ENCODE data around the gene LRRC17. TPM values are rescaled to one million over a fixed set of nuclear protein-coding genes. Genes with fewer than 3 reads are reported as not detected.
"Not testable (repeated sequence)": the region's sequence is repeated elsewhere in the genome, so short reads cannot be mapped to it uniquely, and the experiment has no call there.

LRRC17 gene
- polyA plus RNA-seq, 3 donors: 0.04 TPM; not detected in 2

DNA sequence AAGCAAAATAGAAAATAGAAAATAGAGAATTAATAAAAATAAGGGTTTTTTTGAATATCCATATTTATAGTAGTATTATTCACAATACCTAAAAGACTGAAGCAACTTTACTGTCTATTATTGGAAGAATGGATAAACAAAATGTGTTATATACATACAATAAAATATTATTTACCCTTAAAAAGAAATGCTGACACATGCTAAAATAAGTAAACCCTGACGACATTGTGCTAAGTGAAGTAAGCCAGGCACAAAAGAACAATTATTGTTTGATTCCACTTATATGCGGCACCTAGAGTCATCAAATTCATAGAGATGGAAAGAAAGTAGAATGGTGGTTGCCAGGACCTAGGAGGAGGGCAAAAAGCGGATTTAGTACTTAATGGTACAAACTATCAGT is 39.0 kb downstream of the LRRC17 start:
- Histone ChIP-seq H3K4me2 (replicated peaks; ENCODE audit: extremely low read depth, low read length, poor library complexity, severe bottlenecking) (no peak overlapping the region), H3K79me2 (ENCODE audit: insufficient read depth, low read length) (no peaks in the 10 kb centered on the region), H3K4me1 (ENCODE audit: control insufficient read depth in 1 of 2, insufficient read depth in 2 of 2, low read length in 2 of 2) (peaks cover 16 to 23% of the 10 kb centered on the region in 2 donors), H2AFZ (ENCODE audit: insufficient read depth, low read depth, low read length, poor library complexity, severe bottlenecking) (no peak overlapping the region), H3K9me3 (replicated peaks in 1 of 2; ENCODE audit: control insufficient read depth in 1 of 2, insufficient read depth in 1 of 2, low read length in 2 of 2) (no peaks in the 10 kb centered on the region), H3K36me3 (replicated peaks in 1 of 2; ENCODE audit: control insufficient read depth in 1 of 2, insufficient read depth in 2 of 2, low read length in 2 of 2) (no peaks in the 10 kb centered on the region), H3K4me3 (replicated peaks in 1 of 3; ENCODE audit: low read depth in 2 of 3, low read length in 3 of 3) (no peak overlapping the region), H4K20me1 (ENCODE audit: insufficient read depth, low read length) (no peaks in the 10 kb centered on the region), H3K27ac (ENCODE audit: low read depth in 1 of 2, low read length in 2 of 2) (no peak overlapping the region), H3K9ac (ENCODE audit: insufficient read depth, low read length, poor library complexity, severe bottlenecking) (no peak overlapping the region), H3K27me3 (ENCODE audit: control insufficient read depth in 2 of 2, insufficient read depth in 2 of 2, low read length in 2 of 2) (no peaks in the 10 kb centered on the region)
- no peaks in the 10 kb centered on the region for H3K27me3 Mint-ChIP-seq (ENCODE audit: low read depth in 3 of 3)
- peaks cover 7 to 13% of the 10 kb centered on the region in 2 donors for H3K36me3 Mint-ChIP-seq
- TF ChIP-seq, protein P1, sequence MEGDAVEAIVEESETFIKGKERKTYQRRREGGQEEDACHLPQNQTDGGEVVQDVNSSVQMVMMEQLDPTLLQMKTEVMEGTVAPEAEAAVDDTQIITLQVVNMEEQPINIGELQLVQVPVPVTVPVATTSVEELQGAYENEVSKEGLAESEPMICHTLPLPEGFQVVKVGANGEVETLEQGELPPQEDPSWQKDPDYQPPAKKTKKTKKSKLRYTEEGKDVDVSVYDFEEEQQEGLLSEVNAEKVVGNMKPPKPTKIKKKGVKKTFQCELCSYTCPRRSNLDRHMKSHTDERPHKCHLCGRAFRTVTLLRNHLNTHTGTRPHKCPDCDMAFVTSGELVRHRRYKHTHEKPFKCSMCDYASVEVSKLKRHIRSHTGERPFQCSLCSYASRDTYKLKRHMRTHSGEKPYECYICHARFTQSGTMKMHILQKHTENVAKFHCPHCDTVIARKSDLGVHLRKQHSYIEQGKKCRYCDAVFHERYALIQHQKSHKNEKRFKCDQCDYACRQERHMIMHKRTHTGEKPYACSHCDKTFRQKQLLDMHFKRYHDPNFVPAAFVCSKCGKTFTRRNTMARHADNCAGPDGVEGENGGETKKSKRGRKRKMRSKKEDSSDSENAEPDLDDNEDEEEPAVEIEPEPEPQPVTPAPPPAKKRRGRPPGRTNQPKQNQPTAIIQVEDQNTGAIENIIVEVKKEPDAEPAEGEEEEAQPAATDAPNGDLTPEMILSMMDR (IDR thresholded peaks at IDR 0.05): no peak
- no peak overlapping the region for H3K4me3 Mint-ChIP-seq
- intact Hi-C loops (cut with micrococcal nuclease): no loop called here
- no peak overlapping the region for H3K27ac Mint-ChIP-seq
- H3K9me3 Mint-ChIP-seq: peaks cover 20 to 28% (median 23%) of the 10 kb centered on the region in 7 donors
- no peak for DNase-seq
- 100% methylated on average over 1 of the region's 3 CpGs for WGBS (ENCODE audit: insufficient coverage)
- peaks cover 33% of the 10 kb centered on the region for H3K4me1 Mint-ChIP-seq

- TF ChIP-seq, protein P1 (IDR thresholded peaks at IDR 0.05): no peak
- no peaks in the 10 kb centered on the region for H3K79me2 ChIP-seq (ENCODE audit: insufficient read depth, low read length)
- DNase-seq: peak in 2 of 3 donors; percentile 18 to 34
- no peaks in the 10 kb centered on the region for H4K20me1 ChIP-seq (ENCODE audit: insufficient read depth, low read length)
- Mint-ChIP-seq H3K9me3 (peaks cover 19 to 34% (median 28%) of the 10 kb centered on the region in 7 donors), H3K27me3 (ENCODE audit: low read depth in 3 of 3) (no peaks in the 10 kb centered on the region), H3K4me1 (peaks cover 28% of the 10 kb centered on the region), H3K36me3 (peaks cover 7 to 13% of the 10 kb centered on the region in 2 donors), H3K27ac (peak overlapping the region in 5 of 7 donors; percentile 0 to 83 (median 31)), H3K4me3 (peak overlapping the region in 1 of 2 donors; percentile 64)
- peak overlapping the region in 1 of 2 donors; percentile 10 for H3K27ac ChIP-seq (ENCODE audit: low read depth in 1 of 2, low read length in 2 of 2)
- intact Hi-C loops (cut with micrococcal nuclease): no loop called here
- H2AFZ ChIP-seq (ENCODE audit: insufficient read depth, low read depth, low read length, poor library complexity, severe bottlenecking): no peak overlapping the region
- peak overlapping the region in 1 of 3 experiments; percentile 39 for H3K4me3 ChIP-seq (replicated peaks in 1 of 3; ENCODE audit: low read depth in 2 of 3, low read length in 3 of 3)
- H3K36me3 ChIP-seq (replicated peaks in 1 of 2; ENCODE audit: control insufficient read depth in 1 of 2, insufficient read depth in 2 of 2, low read length in 2 of 2): no peaks in the 10 kb centered on the region
- H3K27me3 ChIP-seq (ENCODE audit: control insufficient read depth in 2 of 2, insufficient read depth in 2 of 2, low read length in 2 of 2): no peaks in the 10 kb centered on the region
- peak overlapping the region; percentile 23 for H3K4me2 ChIP-seq (replicated peaks; ENCODE audit: extremely low read depth, low read length, poor library complexity, severe bottlenecking)
- peaks cover 16 to 23% of the 10 kb centered on the region in 2 donors for H3K4me1 ChIP-seq (ENCODE audit: control insufficient read depth in 1 of 2, insufficient read depth in 2 of 2, low read length in 2 of 2)
- H3K9me3 ChIP-seq (replicated peaks in 1 of 2; ENCODE audit: control insufficient read depth in 1 of 2, insufficient read depth in 1 of 2, low read length in 2 of 2): no peaks in the 10 kb centered on the region
- H3K9ac ChIP-seq (ENCODE audit: insufficient read depth, low read length, poor library complexity, severe bottlenecking): no peak overlapping the region
Observed at GRCh38 chr7:102953406-102953805, 40.6 kb downstream of the LRRC17 start.

DNA sequence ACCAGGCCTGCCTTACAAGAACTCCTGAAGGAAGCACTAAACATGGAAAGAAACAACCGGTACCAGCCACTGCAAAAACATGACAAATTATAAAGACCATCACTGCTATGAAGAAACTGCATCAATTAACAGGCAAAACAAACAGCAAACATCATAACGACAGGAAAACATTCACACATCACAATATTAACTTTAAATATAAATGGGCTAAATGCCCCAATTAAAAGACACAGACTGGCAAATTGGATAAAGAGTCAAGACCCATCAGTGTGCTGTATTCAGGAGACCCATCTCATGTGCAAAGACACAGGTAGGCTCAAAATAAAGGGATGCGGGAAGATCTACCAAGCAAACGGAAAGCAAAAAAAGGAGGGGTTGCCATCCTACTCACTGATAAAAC is 41.6 kb downstream of the LRRC17 start:
- H3K27me3 Mint-ChIP-seq (ENCODE audit: low read depth in 3 of 3); H3K9me3 ChIP-seq (replicated peaks in 1 of 2; ENCODE audit: control insufficient read depth in 1 of 2, insufficient read depth in 1 of 2, low read length in 2 of 2); H2AFZ ChIP-seq (ENCODE audit: insufficient read depth, low read depth, low read length, poor library complexity, severe bottlenecking); DNase-seq; H4K20me1 ChIP-seq (ENCODE audit: insufficient read depth, low read length); H3K9ac ChIP-seq (ENCODE audit: insufficient read depth, low read length, poor library complexity, severe bottlenecking); H3K27me3 ChIP-seq (ENCODE audit: control insufficient read depth in 2 of 2, insufficient read depth in 2 of 2, low read length in 2 of 2); H3K36me3 ChIP-seq (replicated peaks in 1 of 2; ENCODE audit: control insufficient read depth in 1 of 2, insufficient read depth in 2 of 2, low read length in 2 of 2); H3K4me2 ChIP-seq (replicated peaks; ENCODE audit: extremely low read depth, low read length, poor library complexity, severe bottlenecking); H3K4me3 ChIP-seq (replicated peaks in 1 of 3; ENCODE audit: low read depth in 2 of 3, low read length in 3 of 3); H3K27ac ChIP-seq (ENCODE audit: low read depth in 1 of 2, low read length in 2 of 2); H3K4me3 Mint-ChIP-seq; H3K79me2 ChIP-seq (ENCODE audit: insufficient read depth, low read length); intact Hi-C loops (cut with micrococcal nuclease): not testable (repeated sequence)
- Mint-ChIP-seq H3K4me1 (peaks cover 28% of the 10 kb centered on the region), H3K36me3 (peaks cover 7 to 13% of the 10 kb centered on the region in 2 donors), H3K27ac (peak overlapping the region in 3 of 7 donors; percentile 54 to 84 (median 83)), H3K9me3 (peaks cover 19 to 34% (median 28%) of the 10 kb centered on the region in 7 donors)
- no CpG with 5 or more reads among the region's 4 CpGs for WGBS (ENCODE audit: insufficient coverage)
- H3K4me1 ChIP-seq (ENCODE audit: control insufficient read depth in 1 of 2, insufficient read depth in 2 of 2, low read length in 2 of 2): peaks cover 16 to 23% of the 10 kb centered on the region in 2 donors

All from CD14-positive monocyte (primary cell).